Heart left ventricle (tissue), 16 donors: ENCODE data around the gene PRR23E. TPM values are rescaled to one million over a fixed set of nuclear protein-coding genes. Genes with fewer than 3 reads are reported as not detected.

Experiments used
- ATAC-seq, 4 donors: fragments of 200-7000 bp; cut with Tn5 transposase; one replicate each; pipeline ENCODE4 v1.9.1; 2020 to 2022; ENCODE audit warnings: moderate library complexity in 4 of 4, mild to moderate bottlenecking in 3 of 4, moderate number of reproducible peaks in 1 of 4
- DNase-seq, 5 donors: peaks; one replicate each; pipeline ENCODE4 v3.0.0-alpha.2; 2020
- H3K27ac ChIP-seq, 12 donors: fragments of 200-600 bp; sonication (generic) in 4 of 12; one replicate each; pipeline versions ENCODE4 v1.5.0 to v1.8.0; 2016 to 2022; ENCODE audit warnings: mild to moderate bottlenecking in 2 of 12
- H3K27me3 ChIP-seq, 9 donors: fragments of 200-600 bp; sonication (generic) in 2 of 9; one replicate each; pipeline versions ENCODE4 v1.5.1 to v1.8.0; 2016 to 2022; ENCODE audit warnings: mild to moderate bottlenecking in 3 of 9
- H3K36me3 ChIP-seq, 9 donors: fragments of 200-600 bp; sonication (generic) in 2 of 9; one replicate each; pipeline versions ENCODE4 v1.5.0 to v1.8.0; 2018 to 2022; ENCODE audit warnings: mild to moderate bottlenecking in 2 of 9
- H3K4me1 ChIP-seq, 12 donors: fragments of 200-600 bp; sonication (generic) in 4 of 12; one replicate each; pipeline versions ENCODE4 v1.5.0 to v1.8.0; 2016 to 2022; ENCODE audit warnings: mild to moderate bottlenecking in 3 of 12
- H3K4me3 ChIP-seq, 12 donors: fragments of 200-600 bp; sonication (generic) in 4 of 12; one replicate each; pipeline versions ENCODE4 v1.5.0 to v1.8.0; 2017 to 2022; ENCODE audit warnings: mild to moderate bottlenecking in 9 of 12, moderate library complexity in 4 of 12
- H3K9me3 ChIP-seq, 12 donors: fragments of 200-600 bp; sonication (generic) in 4 of 12; one replicate each; pipeline versions ENCODE4 v1.5.0 to v1.8.0; 2016 to 2022; ENCODE audit warnings: mild to moderate bottlenecking in 1 of 12
- POLR2A ChIP-seq, 2 donors: fragments of 450-650 bp; IDR thresholded peaks; one replicate each; pipeline ENCODE4 v1.6.1; 2017; ENCODE audit warnings: antibody characterized with exemption in 2 of 2, mild to moderate bottlenecking in 2 of 2, moderate library complexity in 2 of 2
- WGBS, 4 donors: extraction: QIAGEN DNeasy Blood & Tissue Kit in 2 of 4; methylation state at CpG; one replicate each; pipeline versions ENCODE4 v1.1.5 to v1.1.7; 2013 to 2018; 5-methylcytosine and 5-hydroxymethylcytosine counted together
- intact Hi-C, 10 donors: fragments of 100-400 bp; cut with DNase I; formaldehyde crosslinking; loops; one replicate each; pipeline versions ENCODE4 v1.11.1 to v1.14.2; 2022
- polyA plus RNA-seq, 2 donors: library from polyadenylated mRNA; stranded (reverse); fragments of 200-250 nt; gene quantifications; one replicate each; pipeline ENCODE4 v1.2.3, GENCODE V29; 2013
- total RNA-seq, 9 donors: library from RNA; depleted of rRNA in 2 of 9; stranded (reverse); fragments of >200 nt in 2 of 9; fragmentation: NEBNext Ultra II Directional in 3 of 9; extraction: Animal tissue kit (Norgen Biotek cat#: 25700) in 3 of 9; gene quantifications; one replicate each; pipeline versions ENCODE4 v1.1.0 to v1.2.4, GENCODE V29; 2016 to 2023
- TF ChIP-seq, protein P1 (sequence below), 12 donors: fragments of 200-600 bp; sonication (generic) in 4 of 12; IDR thresholded peaks; one replicate each; pipeline versions ENCODE4 v1.5.0 to v1.8.0; 2018 to 2022; ENCODE audit warnings: antibody characterized with exemption in 12 of 12, mild to moderate bottlenecking in 5 of 12
- donor health status: ischemic (EF 13 %, LVEDD 7.1; RV severe dilation, severe dysfunction).
- donor health status: healthy with polysubstance abuse.
- donor health status: DM: no; HTN: yes; CAD: no.
- donor health status: DM: no; HTN: no; CAD: no.
- donor health status: ischemic (EF 25% LVEDD 6.9; RV normal size, moderate dysfunction).
- donor health status: ischemic (EF 25% LVEDD 5.7; RV mildly dilated, moderate dysfunction).
- donor health status: healthy.
- donor health status: DM: yes; HTN: yes; CAD: no.
- donor health status: ischemic (EF 35%, LVEDD 5.7; RV mildly dilated, moderate dysfunction).
- donor health status: nonischemic (EF 11% LVEDD 7.7; RV severe dilation, severe dysfunction).
- donor health status: DM: yes; HTN: yes; CAD: no.
- donor health status: PGD.
- donor health status: ischemic (EF 29% LVEDD 5.4; RV normal size, mild dysfunction).
- donor health status: nonischemic (EF 23%, LVEDD 6.1; RV moderate dilation, normal function).

PRR23E gene
- total and polyA plus RNA-seq, 11 donors, result not detected

DNA sequence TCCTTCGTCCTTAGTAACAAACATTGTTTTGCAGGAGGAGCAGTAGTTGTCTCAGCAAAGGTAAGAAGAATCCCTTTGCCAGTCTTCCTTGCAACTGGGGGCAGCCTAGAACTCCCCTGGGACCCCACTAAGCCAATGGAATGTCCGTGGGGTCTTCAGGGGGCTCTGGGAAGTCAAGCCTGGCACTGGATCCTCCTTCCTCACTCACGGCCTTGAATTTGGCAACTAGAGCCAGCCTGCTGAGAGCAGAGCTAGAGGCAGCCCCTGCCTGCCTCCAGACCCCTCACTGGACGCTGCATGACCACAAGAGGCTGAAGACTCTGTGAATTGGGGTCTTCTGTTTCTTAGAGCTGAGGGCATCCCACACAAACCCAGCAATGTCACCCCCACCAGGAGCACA, 18.6 kb upstream of the PRR23E start:
- Histone ChIP-seq H3K27me3 (peaks cover 0 to 17% (median 0%) of the 10 kb centered on the region in 9 donors), H3K4me3 (no peak overlapping the region), H3K4me1 (peaks cover 0 to 5% (median 0%) of the 10 kb centered on the region in 12 donors), H3K36me3 (no peaks in the 10 kb centered on the region), H3K9me3 (no peaks in the 10 kb centered on the region), H3K27ac (no peak overlapping the region)
- intact Hi-C loops, result loop anchor here in 8 of 10 donors (5.0 to 10.0 kb wide), 6 partner anchors 177 to 499 kb away; partner anchors contain the start of gene PLXNA1 (in 2 of the 8)
- TF ChIP-seq, protein P1, sequence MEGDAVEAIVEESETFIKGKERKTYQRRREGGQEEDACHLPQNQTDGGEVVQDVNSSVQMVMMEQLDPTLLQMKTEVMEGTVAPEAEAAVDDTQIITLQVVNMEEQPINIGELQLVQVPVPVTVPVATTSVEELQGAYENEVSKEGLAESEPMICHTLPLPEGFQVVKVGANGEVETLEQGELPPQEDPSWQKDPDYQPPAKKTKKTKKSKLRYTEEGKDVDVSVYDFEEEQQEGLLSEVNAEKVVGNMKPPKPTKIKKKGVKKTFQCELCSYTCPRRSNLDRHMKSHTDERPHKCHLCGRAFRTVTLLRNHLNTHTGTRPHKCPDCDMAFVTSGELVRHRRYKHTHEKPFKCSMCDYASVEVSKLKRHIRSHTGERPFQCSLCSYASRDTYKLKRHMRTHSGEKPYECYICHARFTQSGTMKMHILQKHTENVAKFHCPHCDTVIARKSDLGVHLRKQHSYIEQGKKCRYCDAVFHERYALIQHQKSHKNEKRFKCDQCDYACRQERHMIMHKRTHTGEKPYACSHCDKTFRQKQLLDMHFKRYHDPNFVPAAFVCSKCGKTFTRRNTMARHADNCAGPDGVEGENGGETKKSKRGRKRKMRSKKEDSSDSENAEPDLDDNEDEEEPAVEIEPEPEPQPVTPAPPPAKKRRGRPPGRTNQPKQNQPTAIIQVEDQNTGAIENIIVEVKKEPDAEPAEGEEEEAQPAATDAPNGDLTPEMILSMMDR (IDR thresholded peaks at IDR 0.05), result no peak
- TF ChIP-seq POLR2A (IDR thresholded peaks at IDR 0.05), result no peak
- DNase-seq, result no peak
- ATAC-seq, result no peak
- WGBS, 4 donors, result 62 to 73% (median 69%) methylated on average over 2 to 4 of the region's 4 CpGs

DNA sequence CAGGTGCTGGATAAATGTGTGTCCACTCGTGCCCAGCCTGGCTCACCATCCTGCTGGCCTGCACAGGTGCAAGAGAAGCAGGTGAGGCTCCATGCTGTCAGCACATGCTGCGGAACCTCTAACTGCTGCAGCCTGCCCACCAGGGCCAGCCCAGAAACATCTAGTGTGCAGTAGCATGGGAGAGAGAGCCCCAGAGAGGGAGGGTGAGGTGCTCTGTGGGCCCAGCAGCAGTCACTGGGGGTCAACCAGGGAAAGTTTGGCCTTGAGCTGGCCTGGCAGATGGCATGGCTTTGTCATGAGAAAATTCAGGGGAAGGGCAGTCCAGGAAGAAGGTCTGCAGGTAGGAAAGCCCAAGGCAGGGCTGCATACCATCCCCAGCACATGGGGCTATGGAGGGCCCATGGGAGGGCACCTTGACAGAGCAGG, 18.2 kb upstream of the PRR23E start:
- Histone ChIP-seq H3K36me3 (no peaks in the 10 kb centered on the region), H3K4me1 (peaks cover 0 to 5% (median 0%) of the 10 kb centered on the region in 12 donors), H3K27me3 (peaks cover 0 to 14% (median 0%) of the 10 kb centered on the region in 9 donors), H3K27ac (no peak overlapping the region), H3K4me3 (no peak overlapping the region), H3K9me3 (no peaks in the 10 kb centered on the region)
- intact Hi-C loops, result loop anchor here (5.0 to 10.0 kb wide), 9 partner anchors 177 to 500 kb away; partner anchors contain the start of gene PLXNA1 (in 3 of the 10)
- DNase-seq (no peak), ATAC-seq (no peak)
- 63 to 94% (median 83%) methylated on average over 2 of the region's 2 CpGs for WGBS, 4 donors
- no peak for TF ChIP-seq POLR2A (IDR thresholded peaks at IDR 0.05)

DNA sequence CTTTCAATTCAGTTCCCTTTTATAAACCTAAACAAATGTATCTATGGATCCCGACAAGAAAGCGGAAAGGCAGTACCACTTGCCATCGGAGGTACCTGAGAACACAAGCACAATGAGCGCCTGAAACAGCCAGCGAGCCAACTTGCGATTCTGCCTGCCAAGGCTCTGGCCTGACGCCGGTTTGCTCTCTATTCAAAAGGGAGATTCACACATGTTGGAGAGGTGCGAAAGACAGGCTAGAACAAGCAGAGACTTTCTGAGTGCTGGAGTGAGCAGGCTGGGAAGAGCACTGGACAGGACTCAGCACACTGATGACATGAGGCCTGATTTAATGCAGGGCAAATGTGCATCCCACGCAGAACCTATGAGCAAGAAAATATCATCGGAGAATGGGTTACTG, 17.7 kb upstream of the PRR23E start:
- H3K9me3 ChIP-seq, result no peaks in the 10 kb centered on the region
- H3K27ac ChIP-seq, result no peak overlapping the region
- no peak overlapping the region for H3K4me3 ChIP-seq
- H3K4me1 ChIP-seq, result peaks cover 0 to 5% (median 0%) of the 10 kb centered on the region in 12 donors
- ATAC-seq (no peak), DNase-seq (no peak)
- intact Hi-C loops, result loop anchor here (5.0 to 10.0 kb wide), 9 partner anchors 178 to 500 kb away; partner anchors contain the start of gene PLXNA1 (in 3 of the 10)
- no peaks in the 10 kb centered on the region for H3K36me3 ChIP-seq
- peaks cover 0 to 13% (median 0%) of the 10 kb centered on the region in 9 donors for H3K27me3 ChIP-seq
- TF ChIP-seq, protein P1 (IDR thresholded peaks at IDR 0.05), result no peak
- TF ChIP-seq POLR2A (IDR thresholded peaks at IDR 0.05), result no peak
- 80 to 90% (median 87%) methylated on average over 11 of the region's 11 CpGs for WGBS, 4 donors

DNA sequence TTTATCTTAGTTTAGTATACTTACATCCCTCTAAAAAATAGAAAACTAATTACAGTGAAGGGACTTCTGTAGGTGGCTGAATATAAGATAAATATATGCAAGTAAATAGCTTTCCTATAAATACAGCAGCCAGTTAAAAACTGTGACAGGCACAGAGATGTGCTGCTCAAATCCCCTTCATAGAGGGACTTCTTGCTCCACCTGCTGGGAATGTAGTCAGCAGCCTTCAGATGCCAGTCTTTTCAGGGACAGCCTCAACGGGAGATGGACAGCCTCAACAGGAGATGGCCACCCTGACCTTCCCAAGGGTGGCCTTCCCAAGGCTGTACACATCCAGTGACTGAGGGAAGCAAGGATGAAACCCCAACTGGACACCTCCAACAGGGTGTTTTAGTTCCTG, 15.7 kb upstream of the PRR23E start:
- ATAC-seq (peak; percentile 58 to 76 (median 68)), DNase-seq (no peak)
- intact Hi-C loops, result loop anchor here (2.0 to 10.0 kb wide), 11 partner anchors 180 to 502 kb away; partner anchors contain the start of gene PLXNA1 (in 3 of the 10)
- TF ChIP-seq, protein P1 (IDR thresholded peaks at IDR 0.05), result peak in 10 of 12 donors; percentile 19 to 55 (median 42)
- TF ChIP-seq POLR2A (IDR thresholded peaks at IDR 0.05), result no peak
- H3K36me3 ChIP-seq, result no peaks in the 10 kb centered on the region
- H3K27ac ChIP-seq, result no peak overlapping the region
- WGBS, 4 donors, result 27 to 42% (median 28%) methylated on average over 1 of the region's 1 CpG
- no peak overlapping the region for H3K4me3 ChIP-seq
- H3K27me3 ChIP-seq, result no peaks in the 10 kb centered on the region
- peaks cover 0 to 5% (median 0%) of the 10 kb centered on the region in 12 donors for H3K4me1 ChIP-seq
- no peaks in the 10 kb centered on the region for H3K9me3 ChIP-seq
